Measurements from ENCODE around the gene CHSY1.

Gene CHSY1

DNA sequence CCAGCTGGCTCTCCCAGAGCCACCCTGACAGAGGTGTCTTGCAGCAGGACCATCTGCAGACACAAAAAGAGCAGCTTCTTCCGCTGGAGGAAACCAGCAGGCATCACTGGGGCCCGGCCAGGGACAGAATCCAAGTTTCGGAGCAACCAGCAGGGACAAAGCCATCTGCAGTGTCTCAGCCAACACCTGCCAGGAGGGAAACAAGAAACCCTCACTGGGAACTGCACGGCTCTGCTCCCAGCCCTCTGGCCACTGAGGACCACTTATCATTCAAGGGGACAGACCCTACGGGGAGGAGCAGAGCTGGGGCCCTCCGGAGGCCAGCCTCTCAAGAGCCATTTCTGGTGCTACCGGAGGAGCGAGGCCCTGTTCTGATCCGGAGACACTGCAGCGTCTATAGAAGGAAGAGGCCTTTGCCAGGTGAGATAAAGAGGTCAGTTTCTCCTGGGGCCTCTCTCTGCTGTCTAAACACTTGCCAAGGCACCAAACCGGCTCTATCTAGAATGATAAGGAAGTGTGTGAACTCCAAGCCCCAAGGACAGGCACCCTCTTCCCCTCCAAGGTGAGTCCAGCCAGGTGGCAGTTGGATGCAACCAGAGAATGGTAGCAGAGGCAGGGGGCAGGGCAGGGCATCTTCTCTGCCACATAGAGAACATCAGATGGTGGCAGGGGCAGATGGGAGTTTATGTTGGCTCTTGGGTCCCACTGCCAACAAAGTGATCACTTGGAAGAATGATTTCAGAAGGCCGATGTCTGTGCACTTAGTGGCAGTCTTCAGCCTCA is 89.0 kb downstream of the CHSY1 start:
- in situ Hi-C loops (cut with HindIII; ENCODE audit: low pct_unique_long_range_greater_than_20kb, low sequenced_read_pairs) = no loop called here
- no peak for DNase-seq (ENCODE audit: low read depth in 1 of 2, low spot score in 1 of 2)
- no peak for TF ChIP-seq JUND (IDR thresholded peaks at IDR 0.05; ENCODE audit: low read depth)

DNA sequence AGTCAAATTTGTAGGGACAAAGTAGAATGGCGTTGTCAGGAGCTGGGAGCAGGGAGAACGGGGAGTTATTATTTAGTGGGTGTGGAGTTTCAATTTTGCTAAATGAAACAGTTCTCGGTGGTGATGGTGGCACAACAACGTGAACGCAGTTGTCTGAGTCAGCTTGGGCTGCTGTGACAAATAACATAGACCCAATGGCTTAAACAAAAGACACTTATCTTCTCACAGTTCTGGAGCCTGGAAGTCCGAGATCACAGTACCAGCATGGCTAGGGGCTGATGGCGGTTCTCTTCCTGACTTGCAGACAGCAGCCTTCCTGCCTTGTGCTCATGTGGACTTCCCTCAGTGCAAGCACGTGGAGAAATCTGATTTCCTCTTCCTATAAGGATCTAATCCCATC is 90.2 kb downstream of the CHSY1 start:
- DNase-seq (ENCODE audit: low read depth in 1 of 2, low spot score in 1 of 2) = no peak
- no peak for TF ChIP-seq JUND (IDR thresholded peaks at IDR 0.05; ENCODE audit: low read depth)
- in situ Hi-C loops (cut with HindIII; ENCODE audit: low pct_unique_long_range_greater_than_20kb, low sequenced_read_pairs) = no loop called here

DNA sequence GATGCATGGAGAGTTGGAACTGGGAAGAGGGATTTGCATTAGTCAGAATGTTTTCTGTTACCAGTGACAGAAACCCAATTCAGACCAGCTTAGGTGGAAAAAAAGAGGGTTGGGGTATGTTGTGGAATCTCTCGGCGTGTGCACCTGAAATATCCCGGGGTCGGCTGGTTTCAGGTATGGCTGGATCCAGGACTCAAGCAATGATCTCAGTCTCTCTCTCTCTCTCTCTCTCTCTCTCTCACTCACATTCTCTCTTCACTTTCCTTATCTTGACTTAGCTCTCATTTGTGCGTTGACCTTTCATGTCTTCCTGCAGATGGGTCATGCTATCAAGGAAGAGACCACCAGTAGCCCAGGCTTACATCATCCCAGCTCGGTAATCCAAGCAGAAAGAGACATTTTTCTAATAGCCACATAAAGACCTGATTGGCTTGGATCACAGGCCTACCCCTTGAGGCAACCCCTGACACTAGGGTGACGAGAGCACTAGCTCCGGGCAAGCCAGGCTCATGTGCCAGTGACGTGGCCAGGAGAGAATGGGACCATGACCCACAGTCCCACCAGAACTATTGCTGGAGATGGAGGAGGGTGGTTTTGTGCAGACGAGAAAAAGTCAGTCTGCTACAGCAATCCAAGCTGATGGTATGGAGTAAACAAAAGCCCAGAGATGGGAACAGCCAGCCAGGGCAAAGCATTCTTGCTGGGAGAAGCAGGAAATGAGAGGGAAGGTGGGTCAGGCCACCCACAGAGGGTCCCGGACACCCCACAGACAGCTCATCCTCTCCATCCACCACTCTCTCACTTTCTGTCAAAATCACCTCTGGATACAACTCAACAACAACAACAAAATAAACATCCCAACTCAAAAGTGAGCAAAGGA is 91.7 kb downstream of the CHSY1 start:
- in situ Hi-C loops (cut with HindIII; ENCODE audit: low pct_unique_long_range_greater_than_20kb, low sequenced_read_pairs) = no loop called here
- DNase-seq (ENCODE audit: low read depth in 1 of 2, low spot score in 1 of 2) = no peak
- TF ChIP-seq JUND (IDR thresholded peaks at IDR 0.05; ENCODE audit: low read depth) = no peak

DNA sequence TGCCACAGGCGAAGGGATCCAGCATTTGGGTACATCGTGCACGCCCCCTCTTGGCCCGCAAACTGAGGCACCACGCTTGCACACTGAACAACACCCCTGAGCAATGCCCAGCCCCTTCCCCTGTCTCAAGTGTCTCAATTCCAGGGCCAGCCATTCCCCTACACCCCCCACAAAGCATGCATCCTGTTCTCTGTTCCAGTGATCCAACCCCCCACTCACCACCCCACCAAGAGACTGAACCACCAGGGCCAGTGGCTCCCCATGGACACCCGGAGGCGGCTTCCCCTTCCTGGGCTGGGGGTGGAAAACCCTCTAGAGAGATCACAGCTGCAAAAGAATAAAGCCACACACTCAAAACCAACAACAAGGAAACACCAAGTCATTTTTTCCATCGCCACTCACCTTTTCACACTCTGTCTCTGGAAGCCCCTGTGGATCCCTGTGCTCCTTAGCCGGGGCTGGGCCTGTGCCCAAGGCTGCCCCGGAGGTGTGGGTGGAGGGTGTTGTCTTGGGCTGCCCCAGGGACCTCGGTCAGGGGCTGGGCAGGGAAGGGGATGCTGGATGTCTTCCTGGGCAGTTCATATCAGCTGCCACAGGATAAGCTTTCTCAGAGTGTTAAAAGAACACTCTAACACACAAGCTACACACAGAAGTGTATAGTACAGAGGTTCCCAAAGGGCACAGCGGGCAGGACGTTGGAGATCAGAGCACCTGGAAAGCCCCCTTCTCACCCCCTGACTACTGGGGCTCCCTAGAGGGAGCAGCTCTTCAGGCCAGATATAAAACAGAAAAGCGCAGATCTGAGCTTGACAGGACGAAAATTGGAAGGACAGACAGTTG is 92.5 kb downstream of the CHSY1 start:
- DNase-seq (ENCODE audit: low read depth in 1 of 2, low spot score in 1 of 2) = no peak
- in situ Hi-C loops (cut with HindIII; ENCODE audit: low pct_unique_long_range_greater_than_20kb, low sequenced_read_pairs) = no loop called here
- no peak for TF ChIP-seq JUND (IDR thresholded peaks at IDR 0.05; ENCODE audit: low read depth)

DNA sequence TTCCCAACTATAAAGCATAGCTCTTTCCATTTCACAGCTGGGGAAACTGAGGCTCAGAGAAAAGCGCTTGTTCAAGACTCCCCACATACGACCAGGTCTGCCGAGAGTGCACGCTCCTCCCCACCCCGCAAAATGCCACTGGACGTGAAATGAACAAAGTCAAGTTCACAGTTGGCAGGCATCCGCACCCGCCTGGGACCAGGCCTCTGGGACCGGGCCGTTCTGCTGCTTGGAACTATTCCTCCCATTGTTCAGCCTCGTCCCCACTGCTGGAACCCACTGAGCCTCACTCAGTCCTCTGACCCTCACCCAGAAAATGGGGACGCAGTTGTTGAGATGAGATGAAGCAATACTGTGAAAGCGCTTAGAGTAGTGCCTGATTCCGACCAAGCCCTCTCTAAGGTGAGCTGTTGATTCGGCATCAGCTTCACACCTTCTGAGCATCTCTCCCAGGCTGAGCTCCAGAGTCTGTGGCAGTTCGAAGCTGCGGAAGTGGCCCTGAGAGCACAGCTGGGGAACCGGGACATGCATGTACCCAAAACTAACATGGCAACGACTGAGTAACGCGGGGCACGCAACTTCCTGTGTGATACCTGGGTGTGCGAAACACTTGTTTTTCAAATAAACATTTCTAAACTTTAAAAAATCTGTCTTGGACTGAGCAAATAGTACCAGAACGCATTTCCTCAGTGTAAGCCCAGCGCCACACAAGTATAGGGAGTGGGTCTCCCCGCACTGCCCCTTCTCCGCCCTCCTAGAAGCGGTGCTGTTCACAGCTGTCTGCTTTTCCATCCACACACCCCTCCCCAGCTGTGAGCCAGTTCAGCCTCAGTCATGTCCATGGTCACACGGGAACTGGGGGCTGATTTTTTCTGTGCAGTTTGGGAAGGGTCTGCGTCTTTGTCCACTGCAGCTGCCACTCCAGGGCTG is 93.4 kb downstream of the CHSY1 start:
- TF ChIP-seq JUND (IDR thresholded peaks at IDR 0.05; ENCODE audit: low read depth) = no peak
- DNase-seq (ENCODE audit: low read depth in 1 of 2, low spot score in 1 of 2) = no peak
- in situ Hi-C loops (cut with HindIII; ENCODE audit: low pct_unique_long_range_greater_than_20kb, low sequenced_read_pairs) = no loop called here

DNA sequence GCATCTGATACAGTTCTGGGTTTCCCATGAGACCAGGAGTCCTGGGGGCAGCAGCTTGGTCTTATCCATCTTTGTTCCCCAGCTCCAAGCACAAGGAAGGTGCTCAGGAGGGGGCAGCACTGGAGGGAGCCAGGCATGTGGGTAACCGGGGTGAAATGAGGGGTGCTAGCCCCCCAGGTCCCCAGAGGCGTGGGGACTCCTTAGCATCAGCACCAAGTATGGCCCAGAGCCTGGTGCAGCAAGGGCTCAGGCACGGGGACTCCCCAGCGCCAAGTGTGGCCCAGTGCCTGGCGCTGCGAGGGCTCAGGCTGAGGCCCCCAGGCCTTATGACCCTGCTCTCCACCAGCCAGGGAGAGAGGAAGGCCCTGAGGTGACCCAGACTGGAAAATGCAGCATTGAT is 94.1 kb downstream of the CHSY1 start:
- no peak for TF ChIP-seq JUND (IDR thresholded peaks at IDR 0.05; ENCODE audit: low read depth)
- DNase-seq (ENCODE audit: low read depth in 1 of 2, low spot score in 1 of 2) = no peak
- in situ Hi-C loops (cut with HindIII; ENCODE audit: low pct_unique_long_range_greater_than_20kb, low sequenced_read_pairs) = no loop called here

DNA sequence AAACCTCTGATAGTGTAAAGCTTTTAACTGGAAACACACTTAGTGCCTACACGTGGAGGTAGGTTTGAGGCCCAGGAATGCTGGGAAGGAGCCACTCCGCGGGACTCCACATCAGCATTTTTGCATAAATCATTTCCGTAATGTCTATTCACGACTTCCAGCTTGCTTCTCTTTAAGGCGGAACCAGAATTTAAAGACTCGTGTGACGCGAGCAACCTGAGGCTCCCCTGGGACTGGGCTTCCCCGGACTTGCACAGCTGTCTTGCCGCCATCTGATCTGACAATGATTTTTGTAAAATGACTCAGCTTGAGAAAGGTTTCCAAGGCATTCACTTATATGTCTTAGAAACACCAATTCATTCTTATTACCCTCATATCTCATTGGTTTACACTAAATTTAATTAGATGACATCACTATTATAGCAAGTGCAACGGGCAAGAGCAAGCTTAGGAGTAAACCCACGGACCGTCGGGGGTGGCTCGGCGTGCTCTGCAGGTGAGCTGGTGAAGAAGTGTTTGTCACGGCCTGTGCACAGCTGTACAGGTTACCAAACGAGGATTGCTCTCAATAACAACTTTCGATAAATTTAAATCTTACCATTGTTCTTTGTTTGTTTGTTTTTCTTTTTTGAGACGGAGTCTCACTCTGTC is 95.2 kb downstream of the CHSY1 start:
- no peak for DNase-seq (ENCODE audit: low read depth in 1 of 2, low spot score in 1 of 2)
- in situ Hi-C loops (cut with HindIII; ENCODE audit: low pct_unique_long_range_greater_than_20kb, low sequenced_read_pairs) = no loop called here
- no peak for TF ChIP-seq JUND (IDR thresholded peaks at IDR 0.05; ENCODE audit: low read depth)

DNA sequence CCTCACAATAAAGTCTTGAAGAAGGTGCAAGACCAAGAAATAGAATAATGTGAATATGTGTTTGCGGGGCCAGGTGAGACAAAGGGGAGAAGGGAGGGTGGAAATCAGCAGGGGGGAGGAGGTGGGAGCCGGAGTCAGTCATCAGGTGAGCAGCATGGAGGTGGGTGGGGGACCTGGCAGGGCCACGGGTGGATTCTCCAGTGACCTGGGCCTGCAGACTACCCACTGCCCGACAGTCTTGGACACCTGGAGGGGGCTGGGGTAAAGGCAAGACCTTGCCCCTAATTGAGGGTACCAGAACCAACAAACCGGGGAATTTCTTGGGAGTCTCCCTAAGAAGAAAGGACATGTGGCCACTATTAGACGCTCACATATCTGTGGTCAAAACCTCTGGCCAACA is 95.8 kb downstream of the CHSY1 start:
- no peak for TF ChIP-seq JUND (IDR thresholded peaks at IDR 0.05; ENCODE audit: low read depth)
- in situ Hi-C loops (cut with HindIII; ENCODE audit: low pct_unique_long_range_greater_than_20kb, low sequenced_read_pairs) = no loop called here
- no peak for DNase-seq (ENCODE audit: low read depth in 1 of 2, low spot score in 1 of 2)

DNA sequence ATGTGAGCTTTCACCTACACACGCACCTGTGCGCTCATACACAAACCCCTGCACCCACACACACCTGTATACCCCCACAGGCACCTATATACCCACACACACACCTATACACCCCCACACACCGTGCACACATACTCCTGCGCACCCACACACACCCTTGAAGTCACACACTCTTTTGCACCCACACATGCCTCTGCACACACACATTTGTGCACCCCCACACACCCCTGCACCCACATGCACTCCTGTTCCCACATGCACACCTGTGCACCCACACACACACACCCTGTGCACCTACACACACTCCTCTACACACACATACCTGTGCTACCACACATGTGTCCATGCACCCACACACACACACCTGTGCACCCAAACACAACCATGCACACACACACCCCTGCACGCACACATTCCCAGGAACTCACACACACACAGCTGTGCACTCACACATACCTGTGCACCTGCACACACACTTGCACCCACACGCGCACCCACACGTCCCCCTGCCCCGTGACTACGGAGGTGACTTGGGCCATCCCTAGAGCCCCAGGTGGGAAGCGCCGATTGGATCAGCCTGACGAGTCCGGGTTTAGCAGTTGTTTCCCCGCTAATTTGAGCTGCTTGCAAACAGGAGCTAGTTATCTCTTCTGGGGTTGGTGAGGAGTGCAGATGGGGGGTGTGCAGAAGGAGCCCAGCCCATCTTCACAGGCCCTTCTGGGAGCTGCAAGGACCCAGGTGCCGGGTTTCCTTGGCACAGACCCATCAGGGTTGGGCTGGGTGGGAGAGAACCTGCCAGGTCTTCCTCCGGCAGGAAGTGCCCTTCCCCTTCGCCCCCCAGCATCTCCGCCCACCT is 97.8 kb downstream of the CHSY1 start:
- TF ChIP-seq JUND (IDR thresholded peaks at IDR 0.05; ENCODE audit: low read depth) = no peak
- in situ Hi-C loops (cut with HindIII; ENCODE audit: low pct_unique_long_range_greater_than_20kb, low sequenced_read_pairs) = no loop called here

DNA sequence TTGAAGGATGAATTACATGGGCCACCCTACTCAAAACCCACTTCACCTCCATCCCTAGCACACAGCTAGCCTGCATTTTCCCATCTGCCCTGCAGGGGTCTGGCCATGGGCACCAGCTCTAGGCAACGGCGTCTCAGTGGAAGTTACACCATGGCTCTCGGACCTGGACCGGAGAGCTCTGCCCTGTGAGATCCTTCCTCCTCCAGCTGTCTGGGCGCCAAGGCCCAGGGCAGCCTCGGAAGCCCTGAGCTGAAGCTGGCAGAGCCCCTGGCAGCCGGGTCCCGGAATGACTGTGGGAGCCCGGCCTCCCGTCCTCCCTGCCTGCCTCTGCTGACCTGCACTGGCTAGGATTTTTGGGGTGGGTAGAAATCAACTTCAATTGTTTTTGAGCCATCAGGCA is 98.9 kb downstream of the CHSY1 start:
- DNase-seq (ENCODE audit: low read depth in 1 of 2, low spot score in 1 of 2) = peak; percentile 27 to 64
- TF ChIP-seq JUND (IDR thresholded peaks at IDR 0.05; ENCODE audit: low read depth) = no peak
- in situ Hi-C loops (cut with HindIII; ENCODE audit: low pct_unique_long_range_greater_than_20kb, low sequenced_read_pairs) = no loop called here

More for the DNA sequence above, 97.8 kb downstream of the CHSY1 start:
- DNase-seq (ENCODE audit: low read depth in 1 of 2, low spot score in 1 of 2) = no peak

Measured in T47D (cell line).